Vagina (tissue), 2 donors: ENCODE measurements around the gene LY86.

Experiments used
- CTCF ChIP-seq, 3 experiments: fragments of 450-650 bp in 2 of 3; fragments of 200-600 bp in 1 of 3; sonication (generic) in 1 of 3; IDR thresholded peaks; one replicate each; pipeline ENCODE4 v1.5.1; 2017 to 2019; ENCODE audit warnings: antibody characterized with exemption in 3 of 3, mild to moderate bottlenecking in 2 of 3, moderate library complexity in 2 of 3
- POLR2A ChIP-seq, 2 donors: fragments of 450-650 bp; IDR thresholded peaks; one replicate each; pipeline ENCODE4 v1.6.1; 2017; ENCODE audit warnings: antibody characterized with exemption in 2 of 2, mild to moderate bottlenecking in 2 of 2, moderate library complexity in 2 of 2

- TF ChIP-seq POLR2A (IDR thresholded peaks at IDR 0.05), result no peak
- TF ChIP-seq CTCF (IDR thresholded peaks at IDR 0.05), result no peak
These were observed 45.6 kb downstream of the LY86 start for GRCh38 chr6:6633898-6634734.
